Panc1 (cell line): ENCODE results near the gene SPSB1. TPM values are rescaled to one million over a fixed set of nuclear protein-coding genes. Genes with fewer than 3 reads are reported as not detected.

Source experiments
- ATAC-seq: fragments of 200-7000 bp; cut with Tn5 transposase; 2 replicates; pipeline ENCODE4 v1.9.1; 2020; ENCODE audit warnings: mild to moderate bottlenecking, moderate library complexity
- BruUV-seq: library from RNA; stranded (reverse); fragments of 400-500 nt; replicated peaks from 2 replicates; lab custom pipeline; 2021; lab: Mats Ljungman, UMichigan
- CTCF ChIA-PET: fragments of 300-600 bp; sonication (Branson Sonifier 250); formaldehyde crosslinking; loops from one replicate; lab custom pipeline; 2022; ENCODE audit warnings: antibody characterized with exemption; lab: Charles Lee
- POLR2A ChIA-PET: fragments of 300-600 bp; sonication (Branson Sonifier 250); formaldehyde crosslinking; loops from one replicate; lab custom pipeline; 2022; ENCODE audit warnings: antibody characterized with exemption; lab: Charles Lee
- DNase-seq: peaks from one replicate; pipeline ENCODE4 v3.0.0-alpha.2; 2010; ENCODE audit warnings: low read depth, low spot score
- H3K27ac ChIP-seq: 2 replicates; pipeline ENCODE4 v1.5.1; 2011; ENCODE audit warnings: mild to moderate bottlenecking, low read length, inconsistent platforms
- H3K27me3 ChIP-seq: fragments of 200-500 bp; sonication (Bioruptor generic); 2 replicates; pipeline ENCODE4 v1.6.0; 2014; ENCODE audit warnings: low read length, inconsistent platforms; ENCODE audit not compliant: control insufficient read depth, insufficient read depth
- H3K36me3 ChIP-seq: fragments of 200-500 bp; sonication (Bioruptor generic); 2 replicates; pipeline ENCODE4 v1.5.1; 2014; ENCODE audit warnings: inconsistent platforms, mild to moderate bottlenecking, low read length, moderate library complexity; ENCODE audit not compliant: control insufficient read depth, insufficient read depth
- H3K4me1 ChIP-seq: 2 replicates; pipeline ENCODE4 v1.5.1; 2011; ENCODE audit warnings: inconsistent platforms, mild to moderate bottlenecking, low read length, moderate library complexity; ENCODE audit not compliant: control insufficient read depth, insufficient read depth
- H3K4me3 ChIP-seq, 2 experiments: 2 replicates each; pipeline ENCODE4 v1.5.1; 2011 to 2012; ENCODE audit warnings: low read depth in 2 of 2, low read length in 2 of 2, mild to moderate bottlenecking in 2 of 2, inconsistent platforms in 1 of 2, moderate library complexity in 1 of 2
- H3K9me3 ChIP-seq: fragments of 200-500 bp; sonication (Bioruptor generic); 2 replicates; pipeline ENCODE4 v1.5.1; 2014; ENCODE audit warnings: low read depth, mild to moderate bottlenecking, inconsistent platforms, low read length, moderate library complexity; ENCODE audit not compliant: control insufficient read depth, insufficient read depth
- CTCF ChIP-seq: fragments of 450-650 bp; IDR thresholded peaks from 2 replicates; pipeline ENCODE4 v1.5.1; 2017; ENCODE audit warnings: mild to moderate bottlenecking
- POLR2AphosphoS5 ChIP-seq: IDR thresholded peaks from 2 replicates; pipeline ENCODE4 v1.6.1; 2012; ENCODE audit warnings: mild to moderate bottlenecking, low read depth, low read length, moderate library complexity
- REST ChIP-seq, 2 experiments: IDR thresholded peaks; 2 replicates each; pipeline ENCODE4 v1.6.1; 2011 to 2012; ENCODE audit warnings: low read depth in 2 of 2, control low read depth in 1 of 2, low read length in 1 of 2, mild to moderate bottlenecking in 1 of 2, moderate library complexity in 1 of 2; ENCODE audit not compliant: insufficient read depth in 1 of 2
- SIN3A ChIP-seq: IDR thresholded peaks from 2 replicates; pipeline ENCODE4 v1.6.1; 2012; ENCODE audit warnings: low read depth, mild to moderate bottlenecking, low read length, moderate library complexity, borderline replicate concordance; ENCODE audit not compliant: insufficient read depth
- TCF7L2 ChIP-seq: IDR thresholded peaks from 2 replicates; pipeline ENCODE4 v1.6.1; 2011; ENCODE audit warnings: mild to moderate bottlenecking, low read depth, low read length, inconsistent platforms
- in situ Hi-C: cut with HindIII; loops from 2 replicates; pipeline ENCODE4 v1.10.0; 2016; ENCODE audit warnings: low sequenced_read_pairs, low pct_unique_long_range_greater_than_20kb
- intact Hi-C: fragments of 100-400 bp; cut with micrococcal nuclease; formaldehyde crosslinking; loops from one replicate; pipeline ENCODE4 v1.10.0; 2022; ENCODE audit not compliant: unreplicated experiment
- total RNA-seq: library from RNA; stranded (reverse); gene quantifications from one replicate; pipeline ENCODE4 v1.2.1, GENCODE V29; 2021; ENCODE audit not compliant: unreplicated experiment

The SPSB1 gene
- total RNA-seq, 1 experiment from 2014 or later: 73.7 TPM

- no TSS peak for BruUV-seq
- H3K4me1 ChIP-seq: peaks cover 40% of the 10 kb centered on the region
- no peak for ATAC-seq
- H3K27ac ChIP-seq: peak overlapping the region; percentile 12; the same call in 1 of the 2 replicates
- ChIA-PET CTCF (interaction anchor here (0.9 kb wide), 1 partner anchor 16 kb away, joined by 4 read pairs; no protein-coding TSS in a partner anchor), POLR2A (no interaction called here)
- H3K36me3 ChIP-seq: no peaks in the 10 kb centered on the region
- no peak overlapping the region for H3K4me3 ChIP-seq
- H3K9me3 ChIP-seq: no peaks in the 10 kb centered on the region
- intact Hi-C loops: no loop called here
- no peak for TF ChIP-seq CTCF
- no peak for TF ChIP-seq TCF7L2
- TF ChIP-seq REST (IDR thresholded peaks at IDR 0.05; ENCODE audit: insufficient read depth in 1 of 2, low read depth in 2 of 2, low read length in 1 of 2): no peak
- no peak for TF ChIP-seq POLR2AphosphoS5
- no peak for TF ChIP-seq SIN3A
- in situ Hi-C loops: no loop called here
- no peaks in the 10 kb centered on the region for H3K27me3 ChIP-seq
- DNase-seq: no peak
These were observed 10.1 kb upstream of the SPSB1 start for GRCh38 chr1:9282696-9282955.

- DNase-seq (no peak), ATAC-seq (no peak)
- BruUV-seq: no TSS peak
- H3K36me3 ChIP-seq: no peaks in the 10 kb centered on the region
- no peak overlapping the region for H3K4me3 ChIP-seq
- TF ChIP-seq POLR2AphosphoS5 (no peak), REST (IDR thresholded peaks at IDR 0.05; ENCODE audit: insufficient read depth in 1 of 2, low read depth in 2 of 2, low read length in 1 of 2) (no peak), CTCF (no peak), SIN3A (no peak), TCF7L2 (no peak)
- no peaks in the 10 kb centered on the region for H3K27me3 ChIP-seq
- H3K9me3 ChIP-seq: peaks cover 6% of the 10 kb centered on the region; the same call in 1 of the 2 replicates
- CTCF ChIA-PET: no interaction called here
- POLR2A ChIA-PET: interaction anchor here (0.6 kb wide), 1 partner anchor 16 kb away, joined by 5 read pairs; no protein-coding TSS in a partner anchor
- no peak overlapping the region for H3K27ac ChIP-seq
- intact Hi-C loops (no loop called here), in situ Hi-C loops (no loop called here)
- peaks cover 33% of the 10 kb centered on the region for H3K4me1 ChIP-seq
These were observed 8.6 kb upstream of the SPSB1 start for GRCh38 chr1:9284061-9284460.
